B cell (primary cell): ENCODE results near the gene YBEY. TPM values are rescaled to one million over a fixed set of nuclear protein-coding genes. Genes with fewer than 3 reads are reported as not detected.

Experiments
- ATAC-seq: fragments of 200-7000 bp; cut with Tn5 transposase; one replicate; pipeline ENCODE4 v1.10.0; 2021; ENCODE audit warnings: low read depth, mild to moderate bottlenecking, moderate number of reproducible peaks, moderate library complexity
- CTCF ChIA-PET: fragments of 350-600 bp; sonication (Branson Sonifier 250); formaldehyde crosslinking; loops from one replicate; lab custom pipeline; 2021; ENCODE audit warnings: antibody characterized with exemption, inconsistent platforms; lab: Charles Lee
- POLR2A ChIA-PET: fragments of 350-600 bp; sonication (Branson Sonifier 250); formaldehyde crosslinking; loops from one replicate; lab custom pipeline; 2021; ENCODE audit warnings: antibody characterized with exemption; lab: Charles Lee
- DNase-seq: peaks from one replicate; pipeline ENCODE4 v3.0.0; 2013
- H2AFZ ChIP-seq: 2 replicates; pipeline ENCODE4 v1.6.1; 2012; ENCODE audit warnings: mild to moderate bottlenecking, low read depth, low read length; ENCODE audit not compliant: insufficient read depth, poor library complexity, severe bottlenecking
- H3K27ac ChIP-seq, 2 donors: 1 replicate in 1 of 2; 2 replicates in 1 of 2; pipeline ENCODE4 v1.5.1; 2012 to 2013; ENCODE audit warnings: low read length in 2 of 2, mild to moderate bottlenecking in 2 of 2, moderate library complexity in 1 of 2
- H3K27me3 ChIP-seq, 4 experiments: fragments of 200-600 bp in 1 of 4; sonication (generic) in 1 of 4; replicated peaks in 1 of 4; 1 replicate in 2 of 4; 2 replicates in 2 of 4; pipeline versions ENCODE4 v1.6.1 to v1.7.0; 2013 to 2016; ENCODE audit warnings: low read length in 3 of 4, mild to moderate bottlenecking in 2 of 4, mixed read lengths in 1 of 4, moderate library complexity in 1 of 4; ENCODE audit not compliant: insufficient read depth in 4 of 4, control insufficient read depth in 3 of 4; ENCODE audit errors: control extremely low read depth in 1 of 4
- H3K36me3 ChIP-seq, 2 experiments: replicated peaks in 1 of 2; 1 replicate in 1 of 2; 2 replicates in 1 of 2; pipeline versions ENCODE4 v1.6.1 to v1.7.1; 2013; ENCODE audit warnings: low read length in 1 of 2; ENCODE audit not compliant: insufficient read depth in 2 of 2, control insufficient read depth in 1 of 2; ENCODE audit errors: control extremely low read depth in 1 of 2, extremely low read depth in 1 of 2
- H3K4me1 ChIP-seq, 2 donors: fragments of 200-600 bp in 1 of 2; sonication (generic) in 1 of 2; 1 replicate in 1 of 2; 2 replicates in 1 of 2; pipeline versions ENCODE4 v1.5.1 to v1.6.1; 2013 to 2017; ENCODE audit warnings: low read length in 2 of 2; ENCODE audit not compliant: control insufficient read depth in 2 of 2, insufficient read depth in 2 of 2
- H3K4me2 ChIP-seq: replicated peaks from 2 replicates; pipeline ENCODE3; 2012; ENCODE audit warnings: mild to moderate bottlenecking, low read depth, low read length; ENCODE audit not compliant: poor library complexity, severe bottlenecking
- H3K4me3 ChIP-seq, 5 experiments: fragments of 200-600 bp in 1 of 5; sonication (generic) in 1 of 5; 1 replicate in 3 of 5; 2 replicates in 2 of 5; pipeline versions ENCODE4 v1.5.1 to v1.7.0; 2011 to 2016; ENCODE audit warnings: low read length in 4 of 5, mild to moderate bottlenecking in 4 of 5, low read depth in 2 of 5, control low read depth in 1 of 5, moderate library complexity in 1 of 5; ENCODE audit not compliant: insufficient read depth in 1 of 5; ENCODE audit errors: control extremely low read depth in 1 of 5, extremely low read depth in 1 of 5
- H3K79me2 ChIP-seq: fragments of 200-600 bp; sonication (generic); one replicate; pipeline ENCODE4 v1.6.0; 2016; ENCODE audit warnings: low read length; ENCODE audit not compliant: control insufficient read depth, insufficient read depth
- H3K9ac ChIP-seq: fragments of 200-600 bp; sonication (generic); 2 replicates; pipeline ENCODE4 v1.6.1; 2017; ENCODE audit warnings: mild to moderate bottlenecking, low read length, moderate library complexity
- H3K9me3 ChIP-seq, 3 donors: one replicate each; pipeline versions ENCODE4 v1.6.1 to v1.7.1; 2013; ENCODE audit warnings: low read length in 2 of 3; ENCODE audit not compliant: control insufficient read depth in 2 of 3, insufficient read depth in 1 of 3; ENCODE audit errors: control extremely low read depth in 1 of 3
- H4K20me1 ChIP-seq: 2 replicates; pipeline ENCODE4 v1.6.0; 2012; ENCODE audit warnings: mild to moderate bottlenecking, low read length; ENCODE audit not compliant: insufficient read depth, control insufficient read depth, poor library complexity, severe bottlenecking
- H3K27ac Mint-ChIP-seq: one replicate; pipeline ENCODE4 v1.8.0; 2021; ENCODE audit warnings: mixed read lengths
- H3K27me3 Mint-ChIP-seq: one replicate; pipeline ENCODE4 v1.8.0; 2021; ENCODE audit warnings: mixed read lengths
- H3K4me1 Mint-ChIP-seq: one replicate; pipeline ENCODE4 v1.8.0; 2021; ENCODE audit warnings: mixed read lengths
- H3K4me3 Mint-ChIP-seq: one replicate; pipeline ENCODE4 v1.8.0; 2021; ENCODE audit warnings: mixed read lengths
- H3K9me3 Mint-ChIP-seq: one replicate; pipeline ENCODE4 v1.8.0; 2022; ENCODE audit warnings: mixed read lengths; ENCODE audit not compliant: insufficient read depth
- EZH2 ChIP-seq: IDR thresholded peaks from 2 replicates; pipeline ENCODE4 v1.6.1; 2012; ENCODE audit warnings: borderline replicate concordance, low read depth, mild to moderate bottlenecking, moderate library complexity, low read length; ENCODE audit not compliant: insufficient read depth, poor library complexity, severe bottlenecking
- WGBS: methylation state at CpG from one replicate; pipeline ENCODE4 v1.1.5; 2013; ENCODE audit warnings: missing lambda C conversion rate; ENCODE audit not compliant: insufficient coverage; 5-methylcytosine and 5-hydroxymethylcytosine counted together
- intact Hi-C: fragments of 100-400 bp; cut with micrococcal nuclease; formaldehyde crosslinking; loops from one replicate; pipeline ENCODE4 v1.10.0; 2022
- polyA plus RNA-seq: library from polyadenylated mRNA; depleted of rRNA; stranded (reverse); fragments of >200 nt; gene quantifications from 2 replicates; pipeline ENCODE4 v1.2.3, GENCODE V29; 2012
- total RNA-seq, 2 donors: library from RNA; stranded (reverse); fragments of 120-200 nt in 1 of 2; gene quantifications; 1 replicate in 1 of 2; 2 replicates in 1 of 2; pipeline versions ENCODE4 v1.2.3 to v1.2.4, GENCODE V29; 2013 to 2022
- TF ChIP-seq, protein P1 (sequence below): fragments of 200-600 bp; IDR thresholded peaks from one replicate; pipeline ENCODE4 v1.8.0; 2022; ENCODE audit warnings: antibody characterized with exemption, mild to moderate bottlenecking

Gene YBEY
- total and polyA plus RNA-seq, 2 donors (not counting 1 experiment from before 2014, with no cell fraction given) = 15.0 to 21.6 TPM

DNA sequence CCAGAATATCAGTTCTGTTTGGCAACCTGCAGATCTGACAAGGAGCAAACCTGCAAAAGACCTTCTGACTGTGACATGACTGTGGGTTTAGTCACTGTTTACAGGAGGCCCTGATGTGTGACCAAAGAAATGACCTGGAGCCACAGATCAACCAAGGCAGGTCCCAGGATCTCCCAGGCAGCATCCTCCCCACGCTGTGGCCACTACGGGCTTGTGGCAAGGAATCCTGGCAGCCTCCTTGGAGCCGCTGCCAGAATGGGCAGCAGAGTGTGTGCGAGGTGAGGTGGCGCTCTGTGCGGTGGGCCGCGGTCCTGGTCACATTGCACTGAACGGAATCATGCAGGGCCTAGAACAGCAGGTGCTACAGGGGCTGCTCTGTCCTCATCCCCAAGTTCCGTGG, 16.7 kb upstream of the YBEY start:
- Histone ChIP-seq H3K4me1 (no peaks in the 10 kb centered on the region), H3K27me3 (no peaks in the 10 kb centered on the region), H3K9me3 (no peaks in the 10 kb centered on the region), H3K4me2 (no peak overlapping the region), H3K27ac (no peak overlapping the region), H3K9ac (no peak overlapping the region), H3K4me3 (no peak overlapping the region), H3K79me2 (no peaks in the 10 kb centered on the region), H4K20me1 (peaks cover 10% of the 10 kb centered on the region), H3K36me3 (peaks cover 17 to 89% of the 10 kb centered on the region in 2 experiments), H2AFZ (no peak overlapping the region)
- Mint-ChIP-seq H3K27me3 (no peaks in the 10 kb centered on the region), H3K9me3 (no peaks in the 10 kb centered on the region), H3K4me1 (no peaks in the 10 kb centered on the region), H3K4me3 (no peak overlapping the region), H3K27ac (no peak overlapping the region)
- WGBS = 99% methylated on average over 10 of the region's 10 CpGs
- CTCF ChIA-PET = no interaction called here
- DNase-seq = no peak
- TF ChIP-seq EZH2 = no peak
- TF ChIP-seq, protein P1, sequence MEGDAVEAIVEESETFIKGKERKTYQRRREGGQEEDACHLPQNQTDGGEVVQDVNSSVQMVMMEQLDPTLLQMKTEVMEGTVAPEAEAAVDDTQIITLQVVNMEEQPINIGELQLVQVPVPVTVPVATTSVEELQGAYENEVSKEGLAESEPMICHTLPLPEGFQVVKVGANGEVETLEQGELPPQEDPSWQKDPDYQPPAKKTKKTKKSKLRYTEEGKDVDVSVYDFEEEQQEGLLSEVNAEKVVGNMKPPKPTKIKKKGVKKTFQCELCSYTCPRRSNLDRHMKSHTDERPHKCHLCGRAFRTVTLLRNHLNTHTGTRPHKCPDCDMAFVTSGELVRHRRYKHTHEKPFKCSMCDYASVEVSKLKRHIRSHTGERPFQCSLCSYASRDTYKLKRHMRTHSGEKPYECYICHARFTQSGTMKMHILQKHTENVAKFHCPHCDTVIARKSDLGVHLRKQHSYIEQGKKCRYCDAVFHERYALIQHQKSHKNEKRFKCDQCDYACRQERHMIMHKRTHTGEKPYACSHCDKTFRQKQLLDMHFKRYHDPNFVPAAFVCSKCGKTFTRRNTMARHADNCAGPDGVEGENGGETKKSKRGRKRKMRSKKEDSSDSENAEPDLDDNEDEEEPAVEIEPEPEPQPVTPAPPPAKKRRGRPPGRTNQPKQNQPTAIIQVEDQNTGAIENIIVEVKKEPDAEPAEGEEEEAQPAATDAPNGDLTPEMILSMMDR = no peak
- intact Hi-C loops = no loop called here
- ATAC-seq = no peak
- POLR2A ChIA-PET = no interaction called here

DNA sequence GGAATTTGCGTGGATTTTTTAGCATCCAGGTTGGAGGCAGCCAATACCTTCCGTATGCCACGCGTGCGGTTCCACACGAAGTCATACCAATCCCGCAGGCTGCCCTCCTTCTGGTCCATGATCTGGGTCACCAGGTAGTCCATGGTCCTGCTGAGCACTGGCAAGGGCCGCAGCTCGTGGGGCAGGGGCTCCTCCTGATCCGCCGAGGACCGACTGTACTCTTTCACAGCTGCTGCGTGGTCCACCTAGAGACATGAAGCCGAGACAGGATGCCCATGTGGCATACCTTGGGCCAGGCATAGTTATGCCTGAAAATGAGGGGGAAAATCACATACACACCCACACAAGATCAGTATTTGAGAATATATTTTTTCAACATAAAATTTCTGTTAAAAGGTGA, 12.8 kb upstream of the YBEY start:
- no peak overlapping the region for H3K27ac Mint-ChIP-seq
- H3K79me2 ChIP-seq = peaks cover 7% of the 10 kb centered on the region
- WGBS = 99% methylated on average over 12 of the region's 14 CpGs
- H3K4me3 ChIP-seq = no peak overlapping the region
- H3K4me1 Mint-ChIP-seq = no peaks in the 10 kb centered on the region
- no peak overlapping the region for H3K4me2 ChIP-seq
- H3K9ac ChIP-seq = no peak overlapping the region
- intact Hi-C loops = no loop called here
- CTCF ChIA-PET = no interaction called here
- ATAC-seq (no peak), DNase-seq (no peak)
- H2AFZ ChIP-seq = no peak overlapping the region
- no peak overlapping the region for H3K27ac ChIP-seq
- peaks cover 10% of the 10 kb centered on the region for H4K20me1 ChIP-seq
- no peak overlapping the region for H3K4me3 Mint-ChIP-seq
- POLR2A ChIA-PET = no interaction called here
- no peaks in the 10 kb centered on the region for H3K9me3 Mint-ChIP-seq
- no peaks in the 10 kb centered on the region for H3K9me3 ChIP-seq
- no peaks in the 10 kb centered on the region for H3K27me3 Mint-ChIP-seq
- TF ChIP-seq, protein P1 = no peak
- TF ChIP-seq EZH2 = no peak
- peaks cover 24 to 82% of the 10 kb centered on the region in 2 experiments for H3K36me3 ChIP-seq
- H3K4me1 ChIP-seq = no peaks in the 10 kb centered on the region
- H3K27me3 ChIP-seq = no peaks in the 10 kb centered on the region
